ENCODE results near the gene SORL1.

The SORL1 gene

DNA sequence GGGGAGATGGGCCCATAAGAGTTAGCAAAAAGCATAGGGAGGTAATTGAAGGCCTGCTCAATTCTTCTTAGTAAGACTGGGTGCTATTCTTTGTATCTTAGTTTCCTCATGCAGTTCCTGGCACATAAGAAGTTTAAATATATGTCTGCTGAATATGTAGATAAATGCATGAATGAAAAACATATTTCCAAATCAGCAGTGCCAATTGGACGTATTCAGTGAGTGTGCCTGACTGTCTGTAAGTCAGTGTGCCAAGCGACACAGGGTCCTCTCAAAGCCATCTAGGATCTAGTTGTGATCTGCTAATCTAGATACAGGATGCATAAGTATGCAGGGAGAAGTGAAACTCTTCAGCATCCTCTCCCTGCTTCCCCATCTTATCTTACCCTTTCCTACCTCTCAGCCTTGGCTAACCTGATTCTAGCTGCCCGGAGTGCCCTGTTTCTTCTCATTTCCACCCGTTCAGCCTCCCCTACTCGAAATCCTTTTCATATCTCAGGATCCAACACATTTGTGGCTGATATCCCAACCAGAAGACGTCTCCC is 91.8 kb downstream of the SORL1 start:
- H3K9ac ChIP-seq, result no peak overlapping the region
- no peaks in the 10 kb centered on the region for H3K9me3 ChIP-seq (ENCODE audit: control insufficient read depth, low read length)
- H3K4me3 ChIP-seq (ENCODE audit: low read depth, low read length), result no peak overlapping the region
- no peaks in the 10 kb centered on the region for H3K27me3 ChIP-seq (ENCODE audit: control insufficient read depth, insufficient read depth, low read length)
- no peak overlapping the region for H2AFZ ChIP-seq
- TF ChIP-seq CTCF (IDR thresholded peaks at IDR 0.05), result no peak
- no peak overlapping the region for H3K27ac ChIP-seq
- no peak overlapping the region for H3K4me2 ChIP-seq (ENCODE audit: low read length)
- H3K4me1 ChIP-seq, result no peaks in the 10 kb centered on the region
- H3K36me3 ChIP-seq (ENCODE audit: control insufficient read depth, insufficient read depth, low read length), result no peaks in the 10 kb centered on the region
- H3K79me2 ChIP-seq, result no peaks in the 10 kb centered on the region

- TF ChIP-seq CTCF (IDR thresholded peaks at IDR 0.05), result no peak
- H3K27me3 ChIP-seq (ENCODE audit: control insufficient read depth, insufficient read depth, low read length), result no peaks in the 10 kb centered on the region
- H3K27ac ChIP-seq, result no peak overlapping the region
- H3K9ac ChIP-seq, result no peak overlapping the region
- no peaks in the 10 kb centered on the region for H3K4me1 ChIP-seq
- no peaks in the 10 kb centered on the region for H3K36me3 ChIP-seq (ENCODE audit: control insufficient read depth, insufficient read depth, low read length)
- no peak overlapping the region for H3K4me2 ChIP-seq (ENCODE audit: low read length)
- H2AFZ ChIP-seq, result no peak overlapping the region
- no peaks in the 10 kb centered on the region for H3K9me3 ChIP-seq (ENCODE audit: control insufficient read depth, low read length)
- H3K79me2 ChIP-seq, result no peaks in the 10 kb centered on the region
- no peak overlapping the region for H3K4me3 ChIP-seq (ENCODE audit: low read depth, low read length)
Observed at GRCh38 chr11:121544956-121545355, 92.8 kb downstream of the SORL1 start.

- no peaks in the 10 kb centered on the region for H3K79me2 ChIP-seq
- H2AFZ ChIP-seq, result no peak overlapping the region
- no peaks in the 10 kb centered on the region for H3K9me3 ChIP-seq (ENCODE audit: control insufficient read depth, low read length)
- H3K4me3 ChIP-seq (ENCODE audit: low read depth, low read length), result no peak overlapping the region
- no peaks in the 10 kb centered on the region for H3K4me1 ChIP-seq
- no peaks in the 10 kb centered on the region for H3K27me3 ChIP-seq (ENCODE audit: control insufficient read depth, insufficient read depth, low read length)
- H3K4me2 ChIP-seq (ENCODE audit: low read length), result no peak overlapping the region
- H3K36me3 ChIP-seq (ENCODE audit: control insufficient read depth, insufficient read depth, low read length), result no peaks in the 10 kb centered on the region
- no peak overlapping the region for H3K9ac ChIP-seq
- no peak overlapping the region for H3K27ac ChIP-seq
- TF ChIP-seq CTCF (IDR thresholded peaks at IDR 0.05), result no peak
Observed at GRCh38 chr11:121547574-121547973, 95.5 kb downstream of the SORL1 start.

DNA sequence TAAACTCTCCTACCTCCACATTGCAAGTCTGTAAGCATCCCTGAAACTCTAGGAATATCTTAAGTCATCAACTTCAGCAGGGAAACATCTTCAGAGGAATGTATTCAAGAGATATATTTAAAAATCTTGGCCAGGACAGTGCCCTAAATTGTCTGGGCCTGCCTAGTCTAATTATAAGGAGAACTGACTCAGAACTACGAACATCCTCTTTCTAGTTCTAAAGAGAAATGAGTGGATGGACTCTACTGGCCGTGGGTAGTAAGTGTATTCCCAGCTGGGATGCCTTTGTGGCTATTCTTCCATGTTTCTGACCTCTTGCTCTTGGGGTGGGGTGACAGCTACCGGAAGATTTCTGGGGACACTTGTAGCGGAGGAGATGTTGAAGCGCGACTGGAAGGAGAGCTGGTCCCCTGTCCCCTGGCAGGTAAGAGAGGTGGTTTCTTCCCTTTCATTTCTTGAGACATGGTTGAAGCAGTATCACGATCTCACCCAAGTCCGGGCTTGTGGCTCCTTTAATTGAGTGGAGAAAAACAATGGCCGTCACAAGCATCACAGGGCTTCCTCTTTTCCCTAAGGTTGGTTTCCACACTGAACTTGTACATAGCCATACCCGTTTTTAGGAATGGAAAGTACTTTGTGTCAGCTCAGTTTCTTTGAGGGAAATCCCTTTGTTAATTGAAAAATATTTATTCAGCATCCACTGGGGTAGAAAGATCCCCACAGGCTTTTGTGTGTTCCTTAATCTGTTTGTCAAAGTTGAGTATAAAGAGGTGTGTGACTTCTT is 98.3 kb downstream of the SORL1 start:
- Histone ChIP-seq H3K79me2 (no peaks in the 10 kb centered on the region), H3K27ac (no peak overlapping the region), H3K4me1 (no peaks in the 10 kb centered on the region), H3K27me3 (ENCODE audit: control insufficient read depth, insufficient read depth, low read length) (no peaks in the 10 kb centered on the region), H3K4me2 (ENCODE audit: low read length) (no peak overlapping the region), H3K36me3 (ENCODE audit: control insufficient read depth, insufficient read depth, low read length) (no peaks in the 10 kb centered on the region), H3K9me3 (ENCODE audit: control insufficient read depth, low read length) (no peaks in the 10 kb centered on the region), H3K4me3 (ENCODE audit: low read depth, low read length) (no peak overlapping the region), H2AFZ (no peak overlapping the region), H3K9ac (no peak overlapping the region)
- TF ChIP-seq CTCF (IDR thresholded peaks at IDR 0.05), result no peak

- Histone ChIP-seq H3K4me1 (no peaks in the 10 kb centered on the region), H3K79me2 (no peaks in the 10 kb centered on the region), H3K36me3 (ENCODE audit: control insufficient read depth, insufficient read depth, low read length) (no peaks in the 10 kb centered on the region), H2AFZ (no peak overlapping the region), H3K9ac (no peak overlapping the region), H3K9me3 (ENCODE audit: control insufficient read depth, low read length) (no peaks in the 10 kb centered on the region), H3K27me3 (ENCODE audit: control insufficient read depth, insufficient read depth, low read length) (no peaks in the 10 kb centered on the region), H3K4me2 (ENCODE audit: low read length) (no peak overlapping the region), H3K27ac (no peak overlapping the region), H3K4me3 (ENCODE audit: low read depth, low read length) (no peak overlapping the region)
- TF ChIP-seq CTCF (IDR thresholded peaks at IDR 0.05), result no peak
Observed at GRCh38 chr11:121551463-121551862, 99.3 kb downstream of the SORL1 start.
